Tibial nerve (tissue), 4 donors: ENCODE results near the gene TTC39C.

Experiments used
- CTCF ChIP-seq, 5 experiments: fragments of 200-600 bp in 3 of 5; fragments of 450-650 bp in 2 of 5; sonication (generic) in 3 of 5; IDR thresholded peaks; one replicate each; pipeline ENCODE4 v1.5.1; 2016 to 2019; ENCODE audit warnings: antibody characterized with exemption in 5 of 5, mild to moderate bottlenecking in 3 of 5, moderate library complexity in 2 of 5
- EP300 ChIP-seq, 2 donors: sonication (generic); formaldehyde crosslinking; IDR thresholded peaks; one replicate each; pipeline ENCODE4 v1.6.1; 2017; ENCODE audit warnings: antibody characterized with exemption in 2 of 2, mild to moderate bottlenecking in 1 of 2

- TF ChIP-seq CTCF (IDR thresholded peaks at IDR 0.05) (no peak), EP300 (IDR thresholded peaks at IDR 0.05) (no peak)
Measured at GRCh38 chr18:23995180-23995579, 19.4 kb upstream of the TTC39C start.
